Mucosa of descending colon (tissue), 3 donors: Measurements from ENCODE around the gene PDSS2. TPM values are rescaled to one million over a fixed set of nuclear protein-coding genes. Genes with fewer than 3 reads are reported as not detected.

ENCODE experiments used
- ATAC-seq: fragments of 200-7000 bp; cut with Tn5 transposase; one replicate; pipeline ENCODE4 v1.9.1; 2020; ENCODE audit warnings: mild to moderate bottlenecking, moderate library complexity
- DNase-seq, 3 donors: peaks; one replicate each; pipeline ENCODE4 v3.0.0-alpha.2; 2020
- H3K36me3 ChIP-seq: fragments of 200-600 bp; one replicate; pipeline ENCODE4 v1.8.0; 2021; ENCODE audit warnings: low read depth, mild to moderate bottlenecking
- H3K4me1 ChIP-seq: fragments of 200-600 bp; one replicate; pipeline ENCODE4 v1.8.0; 2021; ENCODE audit warnings: low read depth, mild to moderate bottlenecking
- H3K4me3 ChIP-seq: fragments of 200-600 bp; one replicate; pipeline ENCODE4 v1.8.0; 2021; ENCODE audit warnings: mild to moderate bottlenecking
- H3K9me3 ChIP-seq: fragments of 200-600 bp; one replicate; pipeline ENCODE4 v1.8.0; 2021; ENCODE audit warnings: mild to moderate bottlenecking
- intact Hi-C, 2 donors: fragments of 100-400 bp; cut with DNase I in 1 of 2; cut with micrococcal nuclease in 1 of 2; formaldehyde crosslinking; loops; one replicate each; pipeline versions ENCODE4 v1.11.0 to v1.11.1; 2022; cut with DNase I, micrococcal nuclease
- total RNA-seq, 3 donors: library from RNA; stranded (reverse); fragmentation: NEBNext Ultra II Directional in 2 of 3; extraction: Animal tissue kit (Norgen Biotek cat#: 25700) in 2 of 3; gene quantifications; one replicate each; pipeline versions ENCODE4 v1.2.1 to v1.2.4, GENCODE V29; 2021 to 2023
- TF ChIP-seq, protein P1 (sequence below): fragments of 200-600 bp; IDR thresholded peaks from one replicate; pipeline ENCODE4 v1.8.0; 2022; ENCODE audit warnings: antibody characterized with exemption, mild to moderate bottlenecking
- donor health status: DM: no; HTN: no; CAD: no; lungs with moderate emphysema.
- donor health status: DM: no; HTN: no; CAD: no.
- donor health status: DM: no; HTN: yes; CAD: no.

Gene PDSS2
- total RNA-seq, 3 donors from 2014 or later = 16.2 to 26.3 (median 25.6) TPM

DNA sequence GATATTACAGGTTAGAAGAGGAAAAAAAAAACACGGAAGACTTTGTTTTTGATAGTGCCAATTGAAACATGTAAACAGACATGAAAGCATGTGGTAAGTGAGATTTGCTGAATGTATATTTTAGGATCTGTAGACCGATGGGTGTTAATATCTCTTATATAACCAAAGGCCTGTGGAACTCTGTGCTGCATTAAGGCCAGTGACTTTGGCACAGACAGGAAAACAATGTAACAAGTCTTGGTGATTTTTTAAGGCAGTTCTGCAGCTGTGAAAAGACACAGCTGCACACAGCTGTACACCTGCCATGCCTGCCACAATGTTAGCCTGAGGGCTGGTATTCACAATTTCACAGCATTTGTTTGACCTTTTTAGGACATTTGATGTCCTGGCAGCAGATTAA lies 36.6 kb upstream of the PDSS2 start:
- Histone ChIP-seq H3K4me1 (peaks cover 7% of the 10 kb centered on the region), H3K4me3 (no peak overlapping the region), H3K36me3 (no peaks in the 10 kb centered on the region), H3K9me3 (no peaks in the 10 kb centered on the region)
- ATAC-seq = no peak
- TF ChIP-seq, protein P1, sequence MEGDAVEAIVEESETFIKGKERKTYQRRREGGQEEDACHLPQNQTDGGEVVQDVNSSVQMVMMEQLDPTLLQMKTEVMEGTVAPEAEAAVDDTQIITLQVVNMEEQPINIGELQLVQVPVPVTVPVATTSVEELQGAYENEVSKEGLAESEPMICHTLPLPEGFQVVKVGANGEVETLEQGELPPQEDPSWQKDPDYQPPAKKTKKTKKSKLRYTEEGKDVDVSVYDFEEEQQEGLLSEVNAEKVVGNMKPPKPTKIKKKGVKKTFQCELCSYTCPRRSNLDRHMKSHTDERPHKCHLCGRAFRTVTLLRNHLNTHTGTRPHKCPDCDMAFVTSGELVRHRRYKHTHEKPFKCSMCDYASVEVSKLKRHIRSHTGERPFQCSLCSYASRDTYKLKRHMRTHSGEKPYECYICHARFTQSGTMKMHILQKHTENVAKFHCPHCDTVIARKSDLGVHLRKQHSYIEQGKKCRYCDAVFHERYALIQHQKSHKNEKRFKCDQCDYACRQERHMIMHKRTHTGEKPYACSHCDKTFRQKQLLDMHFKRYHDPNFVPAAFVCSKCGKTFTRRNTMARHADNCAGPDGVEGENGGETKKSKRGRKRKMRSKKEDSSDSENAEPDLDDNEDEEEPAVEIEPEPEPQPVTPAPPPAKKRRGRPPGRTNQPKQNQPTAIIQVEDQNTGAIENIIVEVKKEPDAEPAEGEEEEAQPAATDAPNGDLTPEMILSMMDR = no peak
- no peak for DNase-seq
- intact Hi-C loops = no loop called here

DNA sequence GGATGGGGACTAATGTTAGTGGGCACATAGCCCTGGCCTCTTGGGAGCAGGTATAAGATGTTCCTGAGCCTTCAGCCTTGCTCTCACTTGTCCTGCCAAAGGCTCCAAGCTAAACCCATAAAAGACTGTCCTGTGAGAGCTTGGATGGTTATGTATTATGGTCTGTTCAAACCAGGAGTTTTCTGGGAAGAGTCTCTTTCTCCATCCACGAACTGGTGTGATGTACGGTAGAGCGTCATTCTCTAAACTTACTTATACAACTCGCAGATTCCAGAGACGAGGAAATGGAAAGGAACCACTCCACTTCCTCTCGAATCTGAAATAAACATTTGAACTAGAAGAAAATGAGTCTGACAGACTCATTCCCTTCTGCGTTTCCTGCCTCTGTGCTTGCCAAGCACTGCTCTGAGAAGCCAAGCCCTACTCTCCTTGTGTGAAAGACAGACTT lies 35.9 kb upstream of the PDSS2 start:
- no peak overlapping the region for H3K4me3 ChIP-seq
- ATAC-seq = no peak
- TF ChIP-seq, protein P1 = no peak

GRCh38 chr6:107493158-107494057 lies 34.0 kb upstream of the PDSS2 start:
- DNase-seq (no peak), ATAC-seq (no peak)
- H3K9me3 ChIP-seq = no peaks in the 10 kb centered on the region
- H3K4me3 ChIP-seq = no peak overlapping the region
- intact Hi-C loops = no loop called here
- H3K36me3 ChIP-seq = no peaks in the 10 kb centered on the region
- peaks cover 24% of the 10 kb centered on the region for H3K4me1 ChIP-seq
- TF ChIP-seq, protein P1 = no peak

More for the DNA sequence above, 35.9 kb upstream of the PDSS2 start:
- H3K4me1 ChIP-seq = peaks cover 13% of the 10 kb centered on the region
- H3K9me3 ChIP-seq = no peaks in the 10 kb centered on the region
- intact Hi-C loops = no loop called here
- no peaks in the 10 kb centered on the region for H3K36me3 ChIP-seq
- DNase-seq = no peak

- peaks cover 26% of the 10 kb centered on the region for H3K4me1 ChIP-seq
- TF ChIP-seq, protein P1 = no peak
- no peak overlapping the region for H3K4me3 ChIP-seq
- intact Hi-C loops = no loop called here
- ATAC-seq = no peak
- DNase-seq = no peak
- no peaks in the 10 kb centered on the region for H3K36me3 ChIP-seq
- H3K9me3 ChIP-seq = no peaks in the 10 kb centered on the region
Observed at GRCh38 chr6:107491760-107492660, 32.6 kb upstream of the PDSS2 start.

GRCh38 chr6:107491138-107491609 lies 31.8 kb upstream of the PDSS2 start:
- no peak overlapping the region for H3K4me3 ChIP-seq
- intact Hi-C loops = no loop called here
- peaks cover 26% of the 10 kb centered on the region for H3K4me1 ChIP-seq
- no peaks in the 10 kb centered on the region for H3K9me3 ChIP-seq
- H3K36me3 ChIP-seq = no peaks in the 10 kb centered on the region
- TF ChIP-seq, protein P1 = no peak
- DNase-seq = peak; percentile 46 to 65 (median 62)
- ATAC-seq = peak; percentile 48
